Amniotic stem cell (primary cell): ENCODE measurements around the gene MRAP2.
"Not testable (repeated sequence)": the region's sequence is repeated elsewhere in the genome, so short reads cannot be mapped to it uniquely, and the experiment has no call there.

Experiments
- DNase-seq: peaks from one replicate; lab custom pipeline; 2025; lab: John Stamatoyannopoulos, UW

Gene MRAP2

DNA sequence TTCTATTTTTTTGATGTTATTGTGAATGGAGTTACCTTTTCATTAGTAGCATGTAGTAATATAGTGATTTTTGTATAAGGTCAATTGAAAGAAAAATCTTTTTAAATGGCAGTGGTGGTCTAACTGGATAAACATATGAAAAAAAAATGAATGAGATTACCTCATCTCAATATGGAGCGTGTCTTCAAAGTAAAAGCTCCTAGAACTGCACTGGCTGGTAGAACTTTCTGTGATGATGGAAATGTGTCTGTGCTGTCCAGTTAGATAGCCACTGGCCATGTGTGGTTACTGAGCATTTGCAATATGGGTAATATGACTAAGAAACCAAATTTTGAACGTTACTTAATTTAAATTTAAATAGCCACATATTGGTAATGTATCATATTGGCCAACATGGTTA, 44.1 kb downstream of the MRAP2 start:
- no peak for DNase-seq

DNA sequence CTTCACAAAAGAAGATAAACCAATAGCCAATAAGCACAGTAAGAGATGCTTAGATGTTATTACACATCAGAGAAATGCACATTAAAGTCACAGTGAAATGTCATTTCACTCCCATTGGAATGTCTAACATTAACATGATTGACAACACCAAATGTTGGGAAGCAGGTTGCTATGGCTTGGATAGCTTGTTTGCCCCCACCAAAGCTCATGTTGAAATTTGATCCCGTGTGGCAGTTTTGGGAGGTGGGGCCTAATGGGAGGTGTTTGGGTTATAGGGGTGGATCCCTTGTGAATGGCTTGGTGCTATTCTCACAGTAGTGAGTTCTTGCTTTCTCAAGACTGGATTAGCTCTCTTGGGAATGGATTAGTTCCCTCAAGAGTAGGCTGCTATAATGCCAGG, 44.8 kb downstream of the MRAP2 start:
- DNase-seq = no peak

- no peak for DNase-seq
These were observed 47.6 kb downstream of the MRAP2 start for GRCh38 chr6:84081222-84081621.

GRCh38 chr6:84082689-84083265, 49.2 kb downstream of the MRAP2 start:
- DNase-seq = no peak

GRCh38 chr6:84084705-84085104, 51.1 kb downstream of the MRAP2 start:
- DNase-seq = not testable (repeated sequence)

- no peak for DNase-seq
These were observed 52.5 kb downstream of the MRAP2 start for GRCh38 chr6:84086056-84086455.

GRCh38 chr6:84086545-84087429, 53.2 kb downstream of the MRAP2 start:
- DNase-seq = no peak

DNA sequence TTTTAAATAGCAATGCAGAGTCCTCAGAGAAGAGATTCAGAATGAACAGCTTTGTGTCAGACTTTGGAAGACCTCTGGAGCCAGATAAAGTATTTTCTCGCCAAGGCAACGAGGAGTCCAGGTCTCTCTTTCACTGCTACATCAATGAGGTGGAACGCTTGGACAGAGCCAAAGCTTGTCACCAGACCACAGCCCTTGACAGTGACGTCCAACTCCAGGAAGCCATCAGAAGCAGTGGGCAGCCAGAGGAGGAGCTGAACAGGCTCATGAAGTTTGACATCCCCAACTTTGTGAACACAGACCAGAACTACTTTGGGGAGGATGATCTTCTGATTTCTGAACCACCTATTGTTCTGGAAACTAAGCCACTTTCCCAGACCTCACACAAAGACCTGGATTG, 55.5 kb downstream of the MRAP2 start:
- no peak for DNase-seq

- no peak for DNase-seq
These were observed 56.0 kb downstream of the MRAP2 start for GRCh38 chr6:84089552-84089951.

DNA sequence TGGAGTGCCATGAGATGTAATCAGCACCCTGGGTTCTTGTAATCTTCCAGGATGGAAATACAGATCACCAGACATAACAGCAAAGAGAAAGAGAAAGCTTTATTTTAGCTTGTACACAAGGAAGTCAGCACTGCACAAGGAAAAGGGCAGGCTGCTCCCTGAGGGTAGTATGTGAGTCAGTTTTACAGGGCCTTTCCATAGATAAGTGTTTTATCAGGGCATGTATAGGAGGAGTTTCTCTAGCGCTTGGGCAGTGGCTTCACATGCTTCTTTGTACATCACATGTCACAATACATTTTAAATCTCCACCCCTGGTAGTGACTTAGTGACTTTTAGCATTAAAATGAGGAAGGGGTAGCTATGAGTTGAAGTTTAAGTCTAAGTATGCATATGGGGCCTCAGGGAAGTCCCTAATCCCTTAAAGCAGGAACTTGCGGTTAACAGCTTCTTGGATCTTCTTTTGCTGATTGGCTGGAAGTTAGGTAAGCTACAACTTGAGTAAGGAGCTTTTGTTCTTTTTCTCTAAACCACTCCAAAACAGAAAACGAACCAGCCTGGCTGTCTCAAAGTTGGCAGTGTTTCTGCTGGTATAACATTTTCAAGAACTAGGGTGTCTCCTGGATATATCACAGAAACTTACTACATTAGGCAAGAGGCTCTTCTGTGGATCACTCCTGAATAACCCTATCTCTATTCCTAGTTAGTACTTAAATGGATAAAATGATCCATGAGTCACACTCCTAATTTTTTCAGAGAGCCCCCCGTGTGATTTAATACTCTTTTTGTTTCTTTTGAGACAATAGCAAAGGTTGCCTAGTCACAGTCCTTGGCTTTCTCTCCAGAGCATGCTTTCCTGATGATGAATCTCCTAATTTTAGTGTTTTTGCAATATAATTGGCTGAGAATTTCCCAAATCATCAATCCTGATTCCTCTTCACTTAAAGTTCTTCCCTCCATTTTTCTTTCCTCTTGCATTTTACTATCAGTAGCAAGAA, 60.2 kb downstream of the MRAP2 start:
- no peak for DNase-seq

- DNase-seq = no peak
These were observed 61.6 kb downstream of the MRAP2 start for GRCh38 chr6:84095156-84095555.

DNA sequence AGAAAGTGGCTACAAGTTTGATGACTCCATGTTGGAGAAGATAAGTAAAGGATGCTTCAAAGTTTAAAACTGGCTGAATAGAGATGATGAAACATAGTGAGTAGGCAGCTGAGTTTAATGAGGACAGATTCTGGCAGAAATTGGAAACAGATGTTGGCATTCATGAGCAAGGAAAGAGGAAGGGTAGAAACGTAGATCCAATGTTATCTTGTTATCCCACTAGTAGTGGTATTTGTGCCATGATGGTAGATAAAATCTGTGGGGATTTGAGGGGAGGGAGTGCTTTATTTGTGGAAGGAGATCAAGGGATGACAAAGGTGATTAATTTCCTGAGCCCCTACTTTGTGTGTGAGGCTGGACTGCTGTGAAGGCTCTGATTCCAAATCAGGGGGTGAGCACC, 69.5 kb downstream of the MRAP2 start:
- DNase-seq = peak; percentile 12

- not testable (repeated sequence) for DNase-seq
These were observed 71.8 kb downstream of the MRAP2 start for GRCh38 chr6:84105215-84105924.

GRCh38 chr6:84107495-84107894, 73.9 kb downstream of the MRAP2 start:
- DNase-seq = no peak

GRCh38 chr6:84111351-84111750, 77.8 kb downstream of the MRAP2 start:
- DNase-seq = not testable (repeated sequence)

GRCh38 chr6:84114933-84115594, 81.5 kb downstream of the MRAP2 start:
- DNase-seq = not testable (repeated sequence)

- DNase-seq = no peak
These were observed 84.6 kb downstream of the MRAP2 start for GRCh38 chr6:84118191-84118590.

DNA sequence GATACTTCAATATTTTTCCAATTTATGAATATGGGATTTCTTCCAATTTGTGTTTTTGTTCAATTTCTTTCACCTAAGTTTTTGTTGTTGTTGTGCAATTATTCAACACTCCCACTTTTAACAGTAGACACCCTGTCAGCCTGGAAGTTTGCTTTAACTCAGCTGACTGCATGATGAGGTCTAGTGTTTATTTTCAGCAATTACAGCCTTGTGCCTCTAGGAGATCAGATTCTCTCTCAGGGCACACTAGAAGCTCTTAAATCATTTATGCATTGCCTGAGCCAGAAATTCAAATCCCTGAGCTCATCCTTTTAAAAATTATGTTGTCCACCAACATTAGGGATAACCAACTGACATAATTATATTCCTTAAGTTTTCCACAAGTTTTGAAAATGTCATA, 85.7 kb downstream of the MRAP2 start:
- DNase-seq = no peak

DNA sequence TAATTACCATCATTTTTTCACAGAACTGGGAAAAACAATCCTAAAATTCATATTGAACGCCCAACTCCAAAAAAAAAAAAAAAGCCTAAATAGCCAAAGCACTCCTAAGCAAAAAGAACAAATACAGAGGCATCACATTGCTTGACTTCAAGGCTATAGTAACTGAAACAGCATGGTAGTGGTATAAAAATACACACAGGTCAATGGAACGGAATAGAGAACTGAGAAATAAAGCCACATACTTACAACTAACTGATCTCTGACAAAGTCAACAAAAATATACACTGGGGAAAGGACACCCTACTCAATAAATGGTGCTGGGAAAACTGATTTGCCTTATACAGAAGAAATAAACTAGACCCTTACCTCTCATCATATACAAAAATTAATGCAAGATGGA, 89.6 kb downstream of the MRAP2 start:
- DNase-seq = no peak

- DNase-seq = not testable (repeated sequence)
These were observed 96.0 kb downstream of the MRAP2 start for GRCh38 chr6:84129588-84129987.

DNA sequence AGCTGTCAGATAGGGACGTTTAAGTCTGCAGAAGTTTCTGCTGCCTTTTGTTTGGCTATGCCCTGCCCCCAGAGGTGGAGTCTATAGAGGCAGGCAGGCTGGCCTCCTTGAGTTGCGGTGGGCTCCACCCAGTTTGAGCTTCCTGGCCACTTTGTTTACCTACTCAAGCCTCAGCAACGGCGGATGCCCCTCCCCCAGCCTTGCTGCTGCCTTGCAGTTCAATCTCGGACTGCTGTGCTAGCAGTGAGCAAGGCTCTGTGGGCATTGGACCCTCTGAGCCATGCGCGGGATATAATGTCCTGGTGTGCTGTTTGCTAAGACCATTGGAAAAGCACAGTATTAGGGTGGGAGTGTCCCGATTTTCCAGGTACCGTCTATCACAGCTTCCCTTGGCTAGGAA, 99.8 kb downstream of the MRAP2 start:
- DNase-seq = not testable (repeated sequence)
